ENCODE results near the gene PKNOX2.

PKNOX2 gene

GRCh38 chr11:125292100-125292499 is 127.5 kb downstream of the PKNOX2 start:
- Histone ChIP-seq H3K27me3 (replicated peaks; ENCODE audit: insufficient read depth, low read length) (no peaks in the 10 kb centered on the region), H3K4me3 (ENCODE audit: low read length) (no peak overlapping the region), H2AFZ (ENCODE audit: low read length) (no peak overlapping the region), H3K79me2 (ENCODE audit: low read length) (no peaks in the 10 kb centered on the region), H4K20me1 (ENCODE audit: insufficient read depth, low read length) (no peaks in the 10 kb centered on the region), H3K4me1 (ENCODE audit: low read length) (no peaks in the 10 kb centered on the region), H3K9me3 (replicated peaks; ENCODE audit: insufficient read depth, low read length) (no peaks in the 10 kb centered on the region), H3F3A (ENCODE audit: insufficient read depth, low read length) (no peaks in the 10 kb centered on the region), H3K4me2 (ENCODE audit: low read depth, low read length) (no peak overlapping the region), H3K36me3 (replicated peaks; ENCODE audit: insufficient read depth, low read length) (no peaks in the 10 kb centered on the region), H3K27ac (ENCODE audit: low read length) (no peak overlapping the region), H3K9me2 (replicated peaks; ENCODE audit: insufficient read depth, low read length) (no peaks in the 10 kb centered on the region), H3K9ac (ENCODE audit: low read length) (no peak overlapping the region)
- TF ChIP-seq CTCF (IDR thresholded peaks at IDR 0.05; ENCODE audit: low read length): no peak
- TF ChIP-seq EZH2phosphoT487 (IDR thresholded peaks at IDR 0.05; ENCODE audit: low read length): no peak
- no peak for DNase-seq

- Histone ChIP-seq H3K4me3 (ENCODE audit: low read length) (no peak overlapping the region), H3K9me2 (replicated peaks; ENCODE audit: insufficient read depth, low read length) (no peaks in the 10 kb centered on the region), H3K36me3 (replicated peaks; ENCODE audit: insufficient read depth, low read length) (no peaks in the 10 kb centered on the region), H4K20me1 (ENCODE audit: insufficient read depth, low read length) (no peaks in the 10 kb centered on the region), H3K9ac (ENCODE audit: low read length) (no peak overlapping the region), H3K27ac (ENCODE audit: low read length) (no peak overlapping the region), H3K27me3 (replicated peaks; ENCODE audit: insufficient read depth, low read length) (no peaks in the 10 kb centered on the region), H3F3A (ENCODE audit: insufficient read depth, low read length) (no peaks in the 10 kb centered on the region), H3K79me2 (ENCODE audit: low read length) (no peaks in the 10 kb centered on the region), H2AFZ (ENCODE audit: low read length) (no peak overlapping the region), H3K4me2 (ENCODE audit: low read depth, low read length) (no peak overlapping the region), H3K4me1 (ENCODE audit: low read length) (no peaks in the 10 kb centered on the region), H3K9me3 (replicated peaks; ENCODE audit: insufficient read depth, low read length) (no peaks in the 10 kb centered on the region)
- no peak for TF ChIP-seq EZH2phosphoT487 (IDR thresholded peaks at IDR 0.05; ENCODE audit: low read length)
- DNase-seq: no peak
Observed at GRCh38 chr11:125293596-125293995, 129.0 kb downstream of the PKNOX2 start.

GRCh38 chr11:125295931-125296330 is 131.4 kb downstream of the PKNOX2 start:
- H4K20me1 ChIP-seq (ENCODE audit: insufficient read depth, low read length): no peaks in the 10 kb centered on the region
- TF ChIP-seq EZH2phosphoT487 (IDR thresholded peaks at IDR 0.05; ENCODE audit: low read length) (no peak), CTCF (IDR thresholded peaks at IDR 0.05; ENCODE audit: low read length) (no peak), EZH2 (optimal IDR thresholded peaks at IDR 0.05; ENCODE audit: low read depth, low read length) (no peak)
- H3K27me3 ChIP-seq (replicated peaks; ENCODE audit: insufficient read depth, low read length): no peaks in the 10 kb centered on the region

GRCh38 chr11:125297346-125297915 is 132.9 kb downstream of the PKNOX2 start:
- H3K36me3 ChIP-seq (replicated peaks; ENCODE audit: insufficient read depth, low read length): no peaks in the 10 kb centered on the region
- H2AFZ ChIP-seq (ENCODE audit: low read length): no peak overlapping the region
- no peaks in the 10 kb centered on the region for H3K27me3 ChIP-seq (replicated peaks; ENCODE audit: insufficient read depth, low read length)
- TF ChIP-seq CTCF (IDR thresholded peaks at IDR 0.05; ENCODE audit: low read length) (no peak), EZH2phosphoT487 (IDR thresholded peaks at IDR 0.05; ENCODE audit: low read length) (no peak), EZH2 (optimal IDR thresholded peaks at IDR 0.05; ENCODE audit: low read depth, low read length) (no peak)
- no peaks in the 10 kb centered on the region for H4K20me1 ChIP-seq (ENCODE audit: insufficient read depth, low read length)
- H3K9ac ChIP-seq (ENCODE audit: low read length): no peak overlapping the region
- H3K9me2 ChIP-seq (replicated peaks; ENCODE audit: insufficient read depth, low read length): no peaks in the 10 kb centered on the region
- DNase-seq: no peak
- no peak overlapping the region for H3K4me3 ChIP-seq (ENCODE audit: low read length)
- peaks cover 23% of the 10 kb centered on the region for H3K4me1 ChIP-seq (ENCODE audit: low read length)
- H3F3A ChIP-seq (ENCODE audit: insufficient read depth, low read length): peaks cover 16% of the 10 kb centered on the region
- H3K27ac ChIP-seq (ENCODE audit: low read length): no peak overlapping the region
- H3K9me3 ChIP-seq (replicated peaks; ENCODE audit: insufficient read depth, low read length): no peaks in the 10 kb centered on the region
- H3K79me2 ChIP-seq (ENCODE audit: low read length): no peaks in the 10 kb centered on the region
- no peak overlapping the region for H3K4me2 ChIP-seq (ENCODE audit: low read depth, low read length)

More at GRCh38 chr11:125295931-125296330, 131.4 kb downstream of the PKNOX2 start:
- Histone ChIP-seq H3K36me3 (replicated peaks; ENCODE audit: insufficient read depth, low read length) (no peaks in the 10 kb centered on the region), H3K4me2 (ENCODE audit: low read depth, low read length) (no peak overlapping the region), H3K4me1 (ENCODE audit: low read length) (peaks cover 13% of the 10 kb centered on the region), H3F3A (ENCODE audit: insufficient read depth, low read length) (peaks cover 9% of the 10 kb centered on the region), H3K9me3 (replicated peaks; ENCODE audit: insufficient read depth, low read length) (no peaks in the 10 kb centered on the region), H3K79me2 (ENCODE audit: low read length) (no peaks in the 10 kb centered on the region), H3K4me3 (ENCODE audit: low read length) (no peak overlapping the region), H3K9me2 (replicated peaks; ENCODE audit: insufficient read depth, low read length) (no peaks in the 10 kb centered on the region), H3K9ac (ENCODE audit: low read length) (no peak overlapping the region), H2AFZ (ENCODE audit: low read length) (no peak overlapping the region), H3K27ac (ENCODE audit: low read length) (no peak overlapping the region)
- no peak for DNase-seq
